Type B pancreatic cell (in vitro differentiated cells): ENCODE data around the gene SNAP25. TPM values are rescaled to one million over a fixed set of nuclear protein-coding genes. Genes with fewer than 3 reads are reported as not detected.

Source experiments
- DNase-seq: peaks from one replicate; pipeline ENCODE4 v3.0.0; 2021; ENCODE audit warnings: mixed read lengths; ENCODE audit not compliant: unreplicated experiment; ENCODE audit errors: extremely low spot score
- H3K27ac Mint-ChIP-seq: 2 replicates; pipeline ENCODE4 v1.8.0; 2021; ENCODE audit warnings: mild to moderate bottlenecking, mixed read lengths
- H3K27me3 Mint-ChIP-seq: 2 replicates; pipeline ENCODE4 v1.8.0; 2021; ENCODE audit warnings: mixed read lengths
- H3K36me3 Mint-ChIP-seq: 2 replicates; pipeline ENCODE4 v1.8.0; 2021; ENCODE audit warnings: mixed read lengths
- H3K4me1 Mint-ChIP-seq: one replicate; pipeline ENCODE4 v1.8.0; 2021; ENCODE audit warnings: mixed read lengths; ENCODE audit not compliant: unreplicated experiment
- H3K4me3 Mint-ChIP-seq: 2 replicates; pipeline ENCODE4 v1.8.0; 2021; ENCODE audit warnings: mild to moderate bottlenecking, mixed read lengths
- H3K9me3 Mint-ChIP-seq: 2 replicates; pipeline ENCODE4 v1.8.0; 2021; ENCODE audit warnings: mixed read lengths
- CTCF ChIP-seq: fragments of 200-600 bp; sonication (generic); conservative IDR thresholded peaks from 2 replicates; pipeline ENCODE4 v1.5.0; 2021; ENCODE audit warnings: antibody characterized with exemption, mild to moderate bottlenecking
- total RNA-seq: library from RNA; stranded (reverse); gene quantifications from 2 replicates; pipeline ENCODE4 v1.2.1, GENCODE V29; 2021; ENCODE audit warnings: low replicate concordance

SNAP25 gene
- total RNA-seq, 1 donor from 2014 or later = 12.5 TPM

GRCh38 chr20:10174400-10174799, 44.2 kb upstream of the SNAP25 start:
- Mint-ChIP-seq H3K27me3 (peaks cover 48% of the 10 kb centered on the region), H3K9me3 (no peaks in the 10 kb centered on the region), H3K27ac (no peak overlapping the region), H3K4me3 (no peak overlapping the region), H3K36me3 (no peaks in the 10 kb centered on the region), H3K4me1 (peaks cover 6% of the 10 kb centered on the region)
- TF ChIP-seq CTCF = no peak
- DNase-seq = no peak

GRCh38 chr20:10177326-10177725, 41.3 kb upstream of the SNAP25 start:
- Mint-ChIP-seq H3K4me1 (peaks cover 6% of the 10 kb centered on the region), H3K27ac (no peak overlapping the region), H3K9me3 (no peaks in the 10 kb centered on the region), H3K4me3 (no peak overlapping the region), H3K27me3 (peaks cover 28% of the 10 kb centered on the region), H3K36me3 (no peaks in the 10 kb centered on the region)
- TF ChIP-seq CTCF = no peak
- DNase-seq = no peak

- Mint-ChIP-seq H3K9me3 (no peaks in the 10 kb centered on the region), H3K36me3 (no peaks in the 10 kb centered on the region), H3K27me3 (peaks cover 22% of the 10 kb centered on the region), H3K4me1 (no peaks in the 10 kb centered on the region), H3K27ac (no peak overlapping the region), H3K4me3 (no peak overlapping the region)
- no peak for TF ChIP-seq CTCF
- no peak for DNase-seq
Observed at GRCh38 chr20:10178091-10178490, 40.5 kb upstream of the SNAP25 start.

- Mint-ChIP-seq H3K4me3 (no peak overlapping the region), H3K27ac (no peak overlapping the region), H3K27me3 (peaks cover 20% of the 10 kb centered on the region), H3K9me3 (no peaks in the 10 kb centered on the region), H3K4me1 (no peaks in the 10 kb centered on the region), H3K36me3 (no peaks in the 10 kb centered on the region)
- DNase-seq = no peak
- TF ChIP-seq CTCF = no peak
Observed at GRCh38 chr20:10178727-10179313, 39.8 kb upstream of the SNAP25 start.

- no peak for DNase-seq
- H3K36me3 Mint-ChIP-seq = no peaks in the 10 kb centered on the region
- peaks cover 12% of the 10 kb centered on the region for H3K27me3 Mint-ChIP-seq
- peak; percentile 71 for TF ChIP-seq CTCF
- no peak overlapping the region for H3K27ac Mint-ChIP-seq
- no peaks in the 10 kb centered on the region for H3K4me1 Mint-ChIP-seq
- no peaks in the 10 kb centered on the region for H3K9me3 Mint-ChIP-seq
- H3K4me3 Mint-ChIP-seq = no peak overlapping the region
Observed at GRCh38 chr20:10179574-10180298, 38.9 kb upstream of the SNAP25 start.
